Kasumi-1 (cell line): ENCODE measurements around the gene LIME1.

Source experiments
- DNase-seq, 2 experiments: peaks; one replicate each; lab custom pipeline; 2025; lab: John Stamatoyannopoulos, UW

LIME1 gene

GRCh38 chr20:63696628-63697356, 39.7 kb upstream of the LIME1 start, which contains the start of gene TNFRSF6B:
TSS of gene TNFRSF6B (plus strand) at chr20:63696652. CDS start at chr20:63696768, 116 bp downstream.
- no peak for DNase-seq

DNA sequence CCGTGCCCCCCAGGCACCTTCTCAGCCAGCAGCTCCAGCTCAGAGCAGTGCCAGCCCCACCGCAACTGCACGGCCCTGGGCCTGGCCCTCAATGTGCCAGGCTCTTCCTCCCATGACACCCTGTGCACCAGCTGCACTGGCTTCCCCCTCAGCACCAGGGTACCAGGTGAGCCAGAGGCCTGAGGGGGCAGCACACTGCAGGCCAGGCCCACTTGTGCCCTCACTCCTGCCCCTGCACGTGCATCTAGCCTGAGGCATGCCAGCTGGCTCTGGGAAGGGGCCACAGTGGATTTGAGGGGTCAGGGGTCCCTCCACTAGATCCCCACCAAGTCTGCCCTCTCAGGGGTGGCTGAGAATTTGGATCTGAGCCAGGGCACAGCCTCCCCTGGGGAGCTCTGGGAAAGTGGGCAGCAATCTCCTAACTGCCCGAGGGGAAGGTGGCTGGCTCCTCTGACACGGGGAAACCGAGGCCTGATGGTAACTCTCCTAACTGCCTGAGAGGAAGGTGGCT, 39.1 kb upstream of the LIME1 start:
- DNase-seq: no peak

DNA sequence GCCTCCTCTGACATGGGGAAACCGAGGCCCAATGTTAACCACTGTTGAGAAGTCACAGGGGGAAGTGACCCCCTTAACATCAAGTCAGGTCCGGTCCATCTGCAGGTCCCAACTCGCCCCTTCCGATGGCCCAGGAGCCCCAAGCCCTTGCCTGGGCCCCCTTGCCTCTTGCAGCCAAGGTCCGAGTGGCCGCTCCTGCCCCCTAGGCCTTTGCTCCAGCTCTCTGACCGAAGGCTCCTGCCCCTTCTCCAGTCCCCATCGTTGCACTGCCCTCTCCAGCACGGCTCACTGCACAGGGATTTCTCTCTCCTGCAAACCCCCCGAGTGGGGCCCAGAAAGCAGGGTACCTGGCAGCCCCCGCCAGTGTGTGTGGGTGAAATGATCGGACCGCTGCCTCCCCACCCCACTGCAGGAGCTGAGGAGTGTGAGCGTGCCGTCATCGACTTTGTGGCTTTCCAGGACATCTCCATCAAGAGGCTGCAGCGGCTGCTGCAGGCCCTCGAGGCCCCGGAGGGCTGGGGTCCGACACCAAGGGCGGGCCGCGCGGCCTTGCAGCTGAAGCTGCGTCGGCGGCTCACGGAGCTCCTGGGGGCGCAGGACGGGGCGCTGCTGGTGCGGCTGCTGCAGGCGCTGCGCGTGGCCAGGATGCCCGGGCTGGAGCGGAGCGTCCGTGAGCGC, 38.5 kb upstream of the LIME1 start:
- no peak for DNase-seq

GRCh38 chr20:63698739-63699465, 37.6 kb upstream of the LIME1 start:
- no peak for DNase-seq

GRCh38 chr20:63699466-63700198, 36.8 kb upstream of the LIME1 start:
- no peak for DNase-seq

GRCh38 chr20:63700199-63701050, 36.0 kb upstream of the LIME1 start:
- no peak for DNase-seq

GRCh38 chr20:63701051-63701328, 35.5 kb upstream of the LIME1 start:
- no peak for DNase-seq

GRCh38 chr20:63701329-63702035, 35.0 kb upstream of the LIME1 start:
- DNase-seq: no peak

GRCh38 chr20:63702036-63702665, 34.3 kb upstream of the LIME1 start:
- no peak for DNase-seq

DNA sequence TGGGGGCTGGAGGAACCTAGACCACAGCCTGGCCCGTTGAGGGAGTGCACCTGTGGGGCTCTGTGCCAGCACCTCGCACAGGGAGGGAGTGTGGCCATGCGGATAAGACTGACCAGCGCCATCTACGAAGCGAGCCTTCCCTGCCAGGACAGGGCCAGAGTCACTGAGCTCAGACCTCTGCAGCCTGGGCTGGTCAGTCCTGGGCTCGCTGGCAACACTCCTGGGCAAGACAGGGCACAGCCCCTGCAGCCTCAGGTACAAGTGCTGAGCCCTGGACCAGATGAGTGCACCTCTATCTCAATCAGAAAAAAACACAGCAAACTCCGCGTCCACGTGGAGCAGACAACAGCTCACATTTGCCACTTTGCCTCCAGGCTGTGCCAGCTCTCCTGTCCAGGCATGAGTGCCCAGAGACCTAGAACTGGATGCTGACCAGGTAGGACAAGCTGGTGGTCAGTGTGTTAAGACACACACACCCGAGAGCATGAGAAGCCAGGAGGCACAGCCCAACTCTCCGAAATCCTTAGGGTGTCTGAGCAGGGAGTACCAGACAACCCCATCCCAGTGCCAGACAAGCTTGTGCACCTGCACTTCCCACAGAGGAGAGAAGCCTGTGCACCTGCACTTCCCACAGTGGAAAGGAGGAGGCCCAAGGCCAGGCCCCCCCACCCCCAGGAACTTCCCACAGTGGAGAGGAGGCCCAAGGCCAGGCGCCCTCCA, 33.6 kb upstream of the LIME1 start:
- DNase-seq: no peak

- DNase-seq: no peak
These were observed 32.9 kb upstream of the LIME1 start for GRCh38 chr20:63703471-63703975.

- no peak for DNase-seq
These were observed 32.3 kb upstream of the LIME1 start for GRCh38 chr20:63703976-63704748.

- DNase-seq: no peak
These were observed 31.7 kb upstream of the LIME1 start for GRCh38 chr20:63704749-63705117.

GRCh38 chr20:63705232-63706026, 31.0 kb upstream of the LIME1 start:
- DNase-seq: no peak

DNA sequence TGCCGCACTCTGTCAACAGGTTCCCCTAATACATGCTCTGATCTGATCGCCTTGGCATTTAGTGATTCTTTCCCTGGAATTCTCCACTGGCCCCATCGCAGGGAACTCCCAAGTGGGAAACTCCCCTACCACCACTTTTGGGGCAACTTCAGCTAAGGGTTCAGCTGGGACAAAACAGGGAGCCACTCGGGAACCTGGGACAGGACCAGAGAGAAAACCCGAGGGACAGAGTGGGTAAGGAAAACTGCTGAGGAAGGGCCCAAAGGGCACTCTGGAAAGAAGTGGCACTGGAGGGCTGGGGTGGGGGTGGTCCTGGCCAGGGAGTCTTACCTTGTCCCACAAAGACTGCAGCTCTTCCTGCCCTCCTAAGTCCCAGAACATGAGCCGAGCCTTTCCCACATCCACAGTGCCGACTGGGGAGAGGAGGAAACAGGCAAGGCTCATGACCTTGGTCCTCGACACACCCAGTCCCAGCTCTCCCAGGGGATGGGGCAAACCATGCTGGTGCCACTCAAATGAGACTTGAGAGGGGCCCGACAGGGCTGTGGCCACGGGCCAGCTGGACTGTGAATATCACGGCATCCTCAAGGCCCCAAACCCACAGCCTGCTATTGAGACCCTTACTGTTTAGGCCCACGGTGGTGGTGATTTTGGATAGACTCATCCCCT, 30.3 kb upstream of the LIME1 start:
- DNase-seq: no peak

GRCh38 chr20:63706852-63707557, 29.5 kb upstream of the LIME1 start:
- DNase-seq: no peak
